ENCODE measurements around the gene TCEANC2.

- no peak for TF ChIP-seq CTCF (conservative IDR thresholded peaks at IDR 0.05; ENCODE audit: low read depth, low read length)
- TF ChIP-seq EZH2 (IDR thresholded peaks at IDR 0.05; ENCODE audit: borderline replicate concordance, low read depth, low read length, poor library complexity, severe bottlenecking), result no peak
Observed at GRCh38 chr1:54024358-54024757, 29.1 kb upstream of the TCEANC2 start.

Data from A673 (cell line).